ENCODE results near the gene GAA.
A peak's percentile ranks its signal among the peaks of the same experiment; 100 is the strongest.

The GAA gene

GRCh38 chr17:80101011-80101945, at the start of gene GAA:
TSS of gene GAA (plus strand) at chr17:80101581. CDS start at chr17:80104587, 3,006 bp downstream.
- peak within 1 kb of the TSS; percentile 97 for H3K9ac ChIP-seq (ENCODE audit: low read length)
- no peaks in the 10 kb centered on the region for H3K9me3 ChIP-seq (ENCODE audit: control insufficient read depth, low read length)
- peaks cover 5% of the 10 kb centered on the region for H3K27me3 ChIP-seq (replicated peaks; ENCODE audit: control insufficient read depth, insufficient read depth, low read length)
- H3K4me1 ChIP-seq (ENCODE audit: control insufficient read depth, insufficient read depth, low read length), result peaks cover 14% of the 10 kb centered on the region
- no peaks in the 10 kb centered on the region for H3K36me3 ChIP-seq (ENCODE audit: control insufficient read depth, insufficient read depth, low read length, severe bottlenecking)
- H3K4me3 ChIP-seq (ENCODE audit: low read length), result peak within 1 kb of the TSS; percentile 99
- DNase-seq (ENCODE audit: low read depth), result peak; percentile 95

GRCh38 chr17:80051681-80052080, 49.7 kb upstream of the GAA start:
- Histone ChIP-seq H3K36me3 (ENCODE audit: control insufficient read depth, insufficient read depth, low read length, severe bottlenecking) (peaks cover 29% of the 10 kb centered on the region), H3K4me1 (ENCODE audit: control insufficient read depth, insufficient read depth, low read length) (peaks cover 6% of the 10 kb centered on the region), H3K4me3 (ENCODE audit: low read length) (no peak overlapping the region), H3K9me3 (ENCODE audit: control insufficient read depth, low read length) (no peaks in the 10 kb centered on the region), H3K27me3 (replicated peaks; ENCODE audit: control insufficient read depth, insufficient read depth, low read length) (no peaks in the 10 kb centered on the region), H3K9ac (ENCODE audit: low read length) (no peak overlapping the region)
- DNase-seq (ENCODE audit: low read depth), result no peak

GRCh38 chr17:80053102-80053501, 48.3 kb upstream of the GAA start:
- Histone ChIP-seq H3K9me3 (ENCODE audit: control insufficient read depth, low read length) (no peaks in the 10 kb centered on the region), H3K9ac (ENCODE audit: low read length) (peak overlapping the region; percentile 62), H3K36me3 (ENCODE audit: control insufficient read depth, insufficient read depth, low read length, severe bottlenecking) (peaks cover 21% of the 10 kb centered on the region), H3K4me3 (ENCODE audit: low read length) (peak overlapping the region; percentile 47), H3K4me1 (ENCODE audit: control insufficient read depth, insufficient read depth, low read length) (peaks cover 6% of the 10 kb centered on the region), H3K27me3 (replicated peaks; ENCODE audit: control insufficient read depth, insufficient read depth, low read length) (no peaks in the 10 kb centered on the region)
- DNase-seq (ENCODE audit: low read depth), result no peak

GRCh38 chr17:80055597-80055996, 45.8 kb upstream of the GAA start:
- Histone ChIP-seq H3K9me3 (ENCODE audit: control insufficient read depth, low read length) (no peaks in the 10 kb centered on the region), H3K4me3 (ENCODE audit: low read length) (no peak overlapping the region), H3K36me3 (ENCODE audit: control insufficient read depth, insufficient read depth, low read length, severe bottlenecking) (peaks cover 18% of the 10 kb centered on the region), H3K27me3 (replicated peaks; ENCODE audit: control insufficient read depth, insufficient read depth, low read length) (no peaks in the 10 kb centered on the region), H3K4me1 (ENCODE audit: control insufficient read depth, insufficient read depth, low read length) (peaks cover 6% of the 10 kb centered on the region), H3K9ac (ENCODE audit: low read length) (no peak overlapping the region)
- no peak for DNase-seq (ENCODE audit: low read depth)

GRCh38 chr17:80058311-80058955, 42.9 kb upstream of the GAA start:
- Histone ChIP-seq H3K9ac (ENCODE audit: low read length) (no peak overlapping the region), H3K4me3 (ENCODE audit: low read length) (no peak overlapping the region), H3K27me3 (replicated peaks; ENCODE audit: control insufficient read depth, insufficient read depth, low read length) (no peaks in the 10 kb centered on the region), H3K9me3 (ENCODE audit: control insufficient read depth, low read length) (no peaks in the 10 kb centered on the region), H3K36me3 (ENCODE audit: control insufficient read depth, insufficient read depth, low read length, severe bottlenecking) (peaks cover 9% of the 10 kb centered on the region), H3K4me1 (ENCODE audit: control insufficient read depth, insufficient read depth, low read length) (peaks cover 9% of the 10 kb centered on the region)
- DNase-seq (ENCODE audit: low read depth), result no peak

GRCh38 chr17:80060644-80061043, 40.7 kb upstream of the GAA start:
- Histone ChIP-seq H3K4me1 (ENCODE audit: control insufficient read depth, insufficient read depth, low read length) (peaks cover 16% of the 10 kb centered on the region), H3K9ac (ENCODE audit: low read length) (no peak overlapping the region), H3K36me3 (ENCODE audit: control insufficient read depth, insufficient read depth, low read length, severe bottlenecking) (peaks cover 9% of the 10 kb centered on the region), H3K4me3 (ENCODE audit: low read length) (no peak overlapping the region), H3K9me3 (ENCODE audit: control insufficient read depth, low read length) (no peaks in the 10 kb centered on the region), H3K27me3 (replicated peaks; ENCODE audit: control insufficient read depth, insufficient read depth, low read length) (no peaks in the 10 kb centered on the region)
- no peak for DNase-seq (ENCODE audit: low read depth)

GRCh38 chr17:80061421-80061820, 40.0 kb upstream of the GAA start:
- Histone ChIP-seq H3K9ac (ENCODE audit: low read length) (no peak overlapping the region), H3K9me3 (ENCODE audit: control insufficient read depth, low read length) (no peaks in the 10 kb centered on the region), H3K36me3 (ENCODE audit: control insufficient read depth, insufficient read depth, low read length, severe bottlenecking) (peaks cover 9% of the 10 kb centered on the region), H3K4me3 (ENCODE audit: low read length) (no peak overlapping the region), H3K4me1 (ENCODE audit: control insufficient read depth, insufficient read depth, low read length) (peaks cover 16% of the 10 kb centered on the region), H3K27me3 (replicated peaks; ENCODE audit: control insufficient read depth, insufficient read depth, low read length) (no peaks in the 10 kb centered on the region)
- DNase-seq (ENCODE audit: low read depth), result no peak

- Histone ChIP-seq H3K9me3 (ENCODE audit: control insufficient read depth, low read length) (no peaks in the 10 kb centered on the region), H3K9ac (ENCODE audit: low read length) (peak overlapping the region; percentile 2), H3K4me3 (ENCODE audit: low read length) (no peak overlapping the region), H3K27me3 (replicated peaks; ENCODE audit: control insufficient read depth, insufficient read depth, low read length) (no peaks in the 10 kb centered on the region), H3K36me3 (ENCODE audit: control insufficient read depth, insufficient read depth, low read length, severe bottlenecking) (peaks cover 1% of the 10 kb centered on the region), H3K4me1 (ENCODE audit: control insufficient read depth, insufficient read depth, low read length) (peaks cover 25% of the 10 kb centered on the region)
- peak; percentile 9 for DNase-seq (ENCODE audit: low read depth)
Observed at GRCh38 chr17:80063830-80064585, 37.4 kb upstream of the GAA start.

- Histone ChIP-seq H3K4me1 (ENCODE audit: control insufficient read depth, insufficient read depth, low read length) (peaks cover 32% of the 10 kb centered on the region), H3K9ac (ENCODE audit: low read length) (no peak overlapping the region), H3K9me3 (ENCODE audit: control insufficient read depth, low read length) (no peaks in the 10 kb centered on the region), H3K27me3 (replicated peaks; ENCODE audit: control insufficient read depth, insufficient read depth, low read length) (no peaks in the 10 kb centered on the region), H3K36me3 (ENCODE audit: control insufficient read depth, insufficient read depth, low read length, severe bottlenecking) (no peaks in the 10 kb centered on the region), H3K4me3 (ENCODE audit: low read length) (no peak overlapping the region)
- DNase-seq (ENCODE audit: low read depth), result no peak
Observed at GRCh38 chr17:80064696-80065095, 36.7 kb upstream of the GAA start.

GRCh38 chr17:80065478-80066170, 35.8 kb upstream of the GAA start:
- Histone ChIP-seq H3K36me3 (ENCODE audit: control insufficient read depth, insufficient read depth, low read length, severe bottlenecking) (no peaks in the 10 kb centered on the region), H3K9ac (ENCODE audit: low read length) (no peak overlapping the region), H3K4me3 (ENCODE audit: low read length) (no peak overlapping the region), H3K4me1 (ENCODE audit: control insufficient read depth, insufficient read depth, low read length) (peaks cover 40% of the 10 kb centered on the region), H3K9me3 (ENCODE audit: control insufficient read depth, low read length) (no peaks in the 10 kb centered on the region), H3K27me3 (replicated peaks; ENCODE audit: control insufficient read depth, insufficient read depth, low read length) (no peaks in the 10 kb centered on the region)
- no peak for DNase-seq (ENCODE audit: low read depth)

Data from adipocyte (in vitro differentiated cells).